ENCODE measurements around the gene ACACA. TPM values are rescaled to one million over a fixed set of nuclear protein-coding genes. Genes with fewer than 3 reads are reported as not detected.
"Not testable (repeated sequence)": the region's sequence is repeated elsewhere in the genome, so short reads cannot be mapped to it uniquely, and the experiment has no call there.

The ACACA gene
- total RNA-seq, 3 donors from 2014 or later (not counting 1 experiment from before 2014, with no cell fraction given), result 22.9 to 23.9 (median 23.6) TPM

DNA sequence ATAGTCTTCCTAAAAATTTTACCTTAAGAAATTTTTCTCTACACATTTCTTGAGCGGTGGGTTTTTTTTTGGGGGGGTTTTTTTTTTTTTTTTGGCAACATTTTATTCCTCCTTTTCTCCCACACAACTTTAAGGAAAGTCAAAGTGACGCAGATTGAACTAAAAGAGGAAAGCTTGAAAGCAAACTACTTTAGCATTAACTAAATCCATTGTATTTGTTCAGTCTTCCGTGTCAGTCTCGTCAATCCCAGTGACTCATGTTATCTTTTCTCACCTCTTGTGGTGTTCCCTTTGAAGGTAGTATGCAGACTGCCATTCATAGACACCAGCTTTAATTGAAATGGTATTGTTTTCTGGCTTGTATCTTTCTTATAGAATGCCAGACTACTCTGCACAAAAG, 39.4 kb upstream of the ACACA start:
- no peaks in the 10 kb centered on the region for H3K9me3 Mint-ChIP-seq
- no peaks in the 10 kb centered on the region for H3K9me3 ChIP-seq (ENCODE audit: control insufficient read depth, insufficient read depth, low read length)
- no peak overlapping the region for H3K4me3 Mint-ChIP-seq
- H3K27ac Mint-ChIP-seq, result no peak overlapping the region
- H3K27me3 Mint-ChIP-seq (ENCODE audit: low read depth in 2 of 2), result no peaks in the 10 kb centered on the region
- no peaks in the 10 kb centered on the region for H3K27me3 ChIP-seq (ENCODE audit: control insufficient read depth, insufficient read depth, low read length)
- ATAC-seq (no peak), DNase-seq (no peak)
- no peak overlapping the region for H3K27ac ChIP-seq (ENCODE audit: low read length)
- no peaks in the 10 kb centered on the region for H3K4me1 ChIP-seq (ENCODE audit: control insufficient read depth, insufficient read depth, low read length)
- TF ChIP-seq, protein P1, sequence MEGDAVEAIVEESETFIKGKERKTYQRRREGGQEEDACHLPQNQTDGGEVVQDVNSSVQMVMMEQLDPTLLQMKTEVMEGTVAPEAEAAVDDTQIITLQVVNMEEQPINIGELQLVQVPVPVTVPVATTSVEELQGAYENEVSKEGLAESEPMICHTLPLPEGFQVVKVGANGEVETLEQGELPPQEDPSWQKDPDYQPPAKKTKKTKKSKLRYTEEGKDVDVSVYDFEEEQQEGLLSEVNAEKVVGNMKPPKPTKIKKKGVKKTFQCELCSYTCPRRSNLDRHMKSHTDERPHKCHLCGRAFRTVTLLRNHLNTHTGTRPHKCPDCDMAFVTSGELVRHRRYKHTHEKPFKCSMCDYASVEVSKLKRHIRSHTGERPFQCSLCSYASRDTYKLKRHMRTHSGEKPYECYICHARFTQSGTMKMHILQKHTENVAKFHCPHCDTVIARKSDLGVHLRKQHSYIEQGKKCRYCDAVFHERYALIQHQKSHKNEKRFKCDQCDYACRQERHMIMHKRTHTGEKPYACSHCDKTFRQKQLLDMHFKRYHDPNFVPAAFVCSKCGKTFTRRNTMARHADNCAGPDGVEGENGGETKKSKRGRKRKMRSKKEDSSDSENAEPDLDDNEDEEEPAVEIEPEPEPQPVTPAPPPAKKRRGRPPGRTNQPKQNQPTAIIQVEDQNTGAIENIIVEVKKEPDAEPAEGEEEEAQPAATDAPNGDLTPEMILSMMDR (IDR thresholded peaks at IDR 0.05), result no peak
- intact Hi-C loops (cut with micrococcal nuclease), result no loop called here
- H3K4me1 Mint-ChIP-seq, result no peaks in the 10 kb centered on the region
- H3K36me3 Mint-ChIP-seq, result no peaks in the 10 kb centered on the region
- peaks cover 53% of the 10 kb centered on the region for H3K36me3 ChIP-seq (ENCODE audit: control insufficient read depth, insufficient read depth, low read length)
- no peak overlapping the region for H3K4me3 ChIP-seq (ENCODE audit: low read length)
- WGBS (ENCODE audit: insufficient coverage), result 86% methylated on average over 3 of the region's 4 CpGs

DNA sequence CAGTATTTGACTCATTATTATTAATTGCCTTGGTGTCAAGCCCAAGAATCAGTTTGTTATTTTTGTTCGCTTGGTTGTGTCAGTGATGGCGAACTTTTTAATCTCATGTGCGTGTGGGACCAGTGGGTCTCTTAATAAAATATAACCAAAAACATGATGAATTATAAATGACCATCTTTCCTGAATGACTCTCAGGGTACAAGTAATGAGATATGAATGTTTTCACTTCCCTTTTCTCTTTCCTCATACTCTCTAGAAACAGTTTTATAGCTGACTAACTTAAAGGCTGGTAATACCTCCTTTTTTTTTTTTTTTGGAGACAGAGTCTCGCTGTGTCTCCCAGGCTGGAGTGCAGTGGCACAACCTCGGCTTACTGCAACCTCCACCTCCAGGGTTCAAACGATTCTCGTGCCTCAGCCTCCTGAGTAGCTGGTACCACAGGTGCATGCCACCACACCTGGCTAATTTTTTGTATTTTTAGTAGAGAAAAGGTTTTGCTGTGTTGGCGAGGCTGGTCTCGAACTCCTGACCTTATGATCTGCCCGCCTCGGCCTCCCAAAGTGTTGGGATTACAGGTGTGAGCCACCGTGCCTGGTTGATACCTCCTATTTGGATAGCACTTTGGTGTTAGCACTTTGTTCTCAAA, 34.9 kb upstream of the ACACA start:
- H3K27ac ChIP-seq (ENCODE audit: low read length); H3K27me3 ChIP-seq (ENCODE audit: control insufficient read depth, insufficient read depth, low read length); H3K36me3 Mint-ChIP-seq; H3K27me3 Mint-ChIP-seq (ENCODE audit: low read depth in 2 of 2); H3K4me1 ChIP-seq (ENCODE audit: control insufficient read depth, insufficient read depth, low read length); DNase-seq; ATAC-seq; intact Hi-C loops (cut with micrococcal nuclease); H3K4me3 ChIP-seq (ENCODE audit: low read length); H3K9me3 Mint-ChIP-seq; H3K9me3 ChIP-seq (ENCODE audit: control insufficient read depth, insufficient read depth, low read length); H3K4me3 Mint-ChIP-seq; H3K4me1 Mint-ChIP-seq: not testable (repeated sequence)
- 96% methylated on average over 9 of the region's 12 CpGs for WGBS (ENCODE audit: insufficient coverage)
- H3K27ac Mint-ChIP-seq, result peak overlapping the region in 1 of 2 donors; percentile 31
- H3K36me3 ChIP-seq (ENCODE audit: control insufficient read depth, insufficient read depth, low read length), result peaks cover 64% of the 10 kb centered on the region

DNA sequence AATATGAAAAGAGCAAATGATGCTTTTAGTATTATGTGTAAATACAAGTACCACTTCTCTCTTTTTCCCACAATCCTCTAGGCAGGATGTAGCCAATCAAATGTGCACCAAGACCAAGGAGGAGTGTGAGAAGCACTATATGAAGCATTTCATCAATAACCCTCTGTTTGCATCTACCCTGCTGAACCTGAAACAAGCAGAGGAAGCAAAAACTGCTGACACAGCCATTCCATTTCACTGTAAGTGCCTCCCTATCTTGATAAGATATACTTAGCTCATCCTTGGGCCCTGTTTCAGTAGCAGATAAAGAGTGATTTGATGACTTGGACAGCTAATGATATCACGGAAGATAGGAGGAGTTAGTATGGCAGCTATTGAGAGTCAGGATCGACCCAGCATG, 33.8 kb upstream of the ACACA start:
- Histone ChIP-seq H3K4me1 (ENCODE audit: control insufficient read depth, insufficient read depth, low read length) (no peaks in the 10 kb centered on the region), H3K27me3 (ENCODE audit: control insufficient read depth, insufficient read depth, low read length) (no peaks in the 10 kb centered on the region), H3K27ac (ENCODE audit: low read length) (no peak overlapping the region), H3K4me3 (ENCODE audit: low read length) (no peak overlapping the region), H3K9me3 (ENCODE audit: control insufficient read depth, insufficient read depth, low read length) (no peaks in the 10 kb centered on the region), H3K36me3 (ENCODE audit: control insufficient read depth, insufficient read depth, low read length) (peaks cover 56% of the 10 kb centered on the region)
- Mint-ChIP-seq H3K4me3 (no peak overlapping the region), H3K36me3 (no peaks in the 10 kb centered on the region), H3K4me1 (no peaks in the 10 kb centered on the region), H3K27ac (no peak overlapping the region), H3K27me3 (ENCODE audit: low read depth in 2 of 2) (no peaks in the 10 kb centered on the region), H3K9me3 (no peaks in the 10 kb centered on the region)
- TF ChIP-seq, protein P1 (IDR thresholded peaks at IDR 0.05), result no peak
- intact Hi-C loops (cut with micrococcal nuclease), result no loop called here
- DNase-seq, result no peak
- 100% methylated on average over 2 of the region's 2 CpGs for WGBS (ENCODE audit: insufficient coverage)
- no peak for ATAC-seq

DNA sequence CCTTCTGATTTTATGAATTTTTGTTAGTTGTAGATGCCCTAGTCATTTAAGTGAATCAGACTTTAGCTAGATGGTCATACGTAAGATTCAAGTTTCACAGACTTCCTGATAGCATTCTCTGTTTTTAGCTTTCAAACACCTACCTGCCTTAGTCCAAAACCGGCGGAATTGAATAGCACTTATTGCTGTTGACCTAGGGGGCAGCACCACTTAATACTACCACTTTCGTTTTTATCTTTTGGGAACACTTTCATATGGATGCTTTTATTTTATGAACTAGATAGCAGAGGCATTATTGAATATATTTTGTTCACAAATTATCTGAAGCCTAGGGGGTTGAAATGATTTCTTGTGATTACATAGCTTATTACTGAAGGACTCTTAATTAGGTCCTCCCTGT, 31.5 kb upstream of the ACACA start:
- ATAC-seq (no peak), DNase-seq (no peak)
- Histone ChIP-seq H3K4me1 (ENCODE audit: control insufficient read depth, insufficient read depth, low read length) (no peaks in the 10 kb centered on the region), H3K27me3 (ENCODE audit: control insufficient read depth, insufficient read depth, low read length) (no peaks in the 10 kb centered on the region), H3K27ac (ENCODE audit: low read length) (no peak overlapping the region), H3K9me3 (ENCODE audit: control insufficient read depth, insufficient read depth, low read length) (no peaks in the 10 kb centered on the region), H3K4me3 (ENCODE audit: low read length) (no peak overlapping the region), H3K36me3 (ENCODE audit: control insufficient read depth, insufficient read depth, low read length) (peaks cover 45% of the 10 kb centered on the region)
- Mint-ChIP-seq H3K4me3 (no peak overlapping the region), H3K4me1 (no peaks in the 10 kb centered on the region), H3K36me3 (no peaks in the 10 kb centered on the region), H3K27ac (no peak overlapping the region), H3K9me3 (no peaks in the 10 kb centered on the region), H3K27me3 (ENCODE audit: low read depth in 2 of 2) (no peaks in the 10 kb centered on the region)
- TF ChIP-seq, protein P1 (IDR thresholded peaks at IDR 0.05), result no peak
- 90% methylated on average over 3 of the region's 4 CpGs for WGBS (ENCODE audit: insufficient coverage)
- intact Hi-C loops (cut with micrococcal nuclease), result no loop called here
